ENCODE data around the gene AATF.
A peak's percentile ranks its signal among the peaks of the same experiment; 100 is the strongest.

AATF gene

DNA sequence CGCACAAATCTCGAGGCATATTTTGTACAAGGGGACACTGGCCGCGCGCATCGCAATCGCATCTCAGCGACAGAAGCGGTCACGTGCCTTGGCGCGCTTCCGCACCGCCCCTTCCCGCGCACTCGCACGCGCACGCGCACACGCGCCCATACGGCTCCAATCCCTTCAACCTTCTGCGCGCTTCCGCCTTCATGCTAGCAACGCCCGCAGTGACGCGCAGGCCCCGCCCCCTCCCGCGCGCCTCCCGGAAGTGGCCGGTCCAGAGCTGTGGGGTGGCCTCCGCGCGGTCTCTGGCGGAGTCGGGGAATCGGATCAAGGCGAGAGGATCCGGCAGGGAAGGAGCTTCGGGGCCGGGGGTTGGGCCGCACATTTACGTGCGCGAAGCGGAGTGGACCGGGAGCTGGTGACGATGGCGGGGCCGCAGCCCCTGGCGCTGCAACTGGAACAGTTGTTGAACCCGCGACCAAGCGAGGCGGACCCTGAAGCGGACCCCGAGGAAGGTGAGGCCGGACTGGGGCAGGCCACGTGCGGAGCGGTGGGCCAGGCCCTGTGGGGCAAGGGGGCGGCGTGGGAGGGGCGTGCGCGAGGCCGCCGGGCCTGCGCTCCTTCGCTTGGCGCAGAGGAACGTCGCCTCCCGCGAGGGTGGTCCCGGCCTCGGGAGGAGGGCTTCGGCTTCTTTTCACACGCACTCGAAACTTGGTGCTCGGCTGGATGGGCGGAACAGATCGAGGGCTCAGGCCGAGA, at the start of gene AATF:
Gene AATF (plus strand): TSS at position 238 of the 744 bp plus-strand sequence. CDS start 172 bp downstream, at position 410.
- peak; percentile 98 for DNase-seq
- peaks cover 48% of the 10 kb centered on the region for H3K4me1 Mint-ChIP-seq
- H3K27ac Mint-ChIP-seq: peak within 1 kb of the TSS; percentile 96
- peaks cover 51% of the 10 kb centered on the region for H3K27me3 Mint-ChIP-seq (ENCODE audit: low read depth, poor library complexity)
- no peaks in the 10 kb centered on the region for H3K9me3 Mint-ChIP-seq
- H3K36me3 Mint-ChIP-seq (ENCODE audit: low read depth): peaks cover 40% of the 10 kb centered on the region
- peak within 1 kb of the TSS; percentile 85 for H3K4me3 Mint-ChIP-seq
- no peak for TF ChIP-seq CTCF (IDR thresholded peaks at IDR 0.05)

DNA sequence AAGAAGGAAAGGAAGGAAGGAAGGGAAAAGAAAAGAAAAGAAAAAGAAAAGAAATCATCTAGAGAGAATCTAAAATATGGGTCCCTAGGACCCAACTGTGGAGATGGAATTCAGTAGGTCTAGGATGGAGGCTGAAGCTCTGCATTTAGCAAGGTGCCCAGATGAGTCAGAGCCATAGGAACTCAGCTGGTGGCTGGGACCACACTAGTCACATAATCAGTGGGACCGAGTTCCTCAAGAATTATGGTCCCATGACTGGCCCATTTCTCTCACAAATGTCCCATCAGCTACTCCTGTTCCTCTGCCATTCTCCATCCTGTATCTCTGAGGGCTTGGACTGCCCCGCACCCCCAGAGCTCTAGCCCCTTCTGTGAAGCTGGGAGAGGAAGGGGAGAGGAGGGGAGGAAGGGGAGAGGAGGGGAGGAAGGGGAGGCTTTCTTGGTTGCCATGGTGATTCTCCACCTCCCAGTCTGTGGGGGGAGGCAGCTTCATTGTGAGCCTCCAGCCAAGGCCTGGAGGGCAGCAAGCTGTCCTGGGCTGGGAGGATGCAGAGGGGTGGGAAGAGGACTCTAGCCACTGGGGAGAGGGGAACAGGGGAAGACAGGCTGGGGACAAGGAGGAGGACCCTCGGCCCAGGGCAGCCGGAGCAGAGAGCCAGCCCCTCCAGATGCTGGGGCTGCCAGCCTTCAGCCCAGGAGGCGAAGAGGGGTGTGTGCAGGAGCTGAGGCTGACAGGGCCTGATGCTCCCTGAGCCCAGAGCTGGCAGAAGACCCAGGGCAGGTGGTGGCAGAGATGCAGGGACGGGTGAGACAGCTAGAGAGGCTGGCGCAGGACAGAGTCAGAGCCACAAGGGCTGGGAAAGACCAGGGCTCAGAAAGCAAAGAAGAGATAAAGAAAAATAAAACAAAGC, 49.2 kb upstream of the AATF start:
- no peak for TF ChIP-seq CTCF (IDR thresholded peaks at IDR 0.05)
- H3K4me3 Mint-ChIP-seq: no peak overlapping the region
- no peak overlapping the region for H3K27ac Mint-ChIP-seq
- peaks cover 38% of the 10 kb centered on the region for H3K27me3 Mint-ChIP-seq (ENCODE audit: low read depth, poor library complexity)
- no peaks in the 10 kb centered on the region for H3K36me3 Mint-ChIP-seq (ENCODE audit: low read depth)
- no peak for DNase-seq
- H3K4me1 Mint-ChIP-seq: peaks cover 42% of the 10 kb centered on the region
- H3K9me3 Mint-ChIP-seq: no peaks in the 10 kb centered on the region

- Mint-ChIP-seq H3K36me3 (ENCODE audit: low read depth) (no peaks in the 10 kb centered on the region), H3K27me3 (ENCODE audit: low read depth, poor library complexity) (peaks cover 36% of the 10 kb centered on the region)
Measured at GRCh38 chr17:36900160-36900512, 48.6 kb upstream of the AATF start.

DNA sequence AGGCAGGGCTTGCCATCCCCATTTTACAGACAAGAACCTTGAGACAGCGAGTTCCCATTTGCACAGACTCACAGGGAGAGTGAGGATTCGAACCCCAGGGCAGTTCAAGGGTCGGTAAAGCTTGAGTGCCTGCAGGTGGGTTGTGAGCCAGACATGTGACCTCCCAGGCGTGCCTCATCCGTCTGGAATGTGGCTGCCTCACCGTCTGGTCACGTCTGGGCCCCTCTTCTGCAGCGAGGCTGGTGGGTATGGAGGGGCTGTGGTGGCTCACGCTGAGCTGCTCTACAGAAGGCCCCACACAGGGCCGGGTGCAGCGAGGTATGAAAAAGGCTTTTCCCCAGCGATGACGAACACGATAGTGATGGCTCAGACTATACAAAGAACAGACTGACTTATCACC, 47.2 kb upstream of the AATF start:
- H3K27me3 Mint-ChIP-seq (ENCODE audit: low read depth, poor library complexity): peaks cover 33% of the 10 kb centered on the region
- no peaks in the 10 kb centered on the region for H3K9me3 Mint-ChIP-seq
- no peak overlapping the region for H3K27ac Mint-ChIP-seq
- no peaks in the 10 kb centered on the region for H3K36me3 Mint-ChIP-seq (ENCODE audit: low read depth)
- TF ChIP-seq CTCF (IDR thresholded peaks at IDR 0.05): no peak
- H3K4me3 Mint-ChIP-seq: no peak overlapping the region
- H3K4me1 Mint-ChIP-seq: peaks cover 32% of the 10 kb centered on the region
- DNase-seq: no peak

More at GRCh38 chr17:36900160-36900512, 48.6 kb upstream of the AATF start:
- DNase-seq: no peak
- TF ChIP-seq CTCF (IDR thresholded peaks at IDR 0.05): no peak
- peaks cover 36% of the 10 kb centered on the region for H3K4me1 Mint-ChIP-seq
- no peaks in the 10 kb centered on the region for H3K9me3 Mint-ChIP-seq
- no peak overlapping the region for H3K27ac Mint-ChIP-seq
- H3K4me3 Mint-ChIP-seq: no peak overlapping the region

GRCh38 chr17:36907407-36907806, 41.3 kb upstream of the AATF start:
- no peak for DNase-seq
- no peak overlapping the region for H3K27ac Mint-ChIP-seq
- no peaks in the 10 kb centered on the region for H3K36me3 Mint-ChIP-seq (ENCODE audit: low read depth)
- no peak overlapping the region for H3K4me3 Mint-ChIP-seq
- TF ChIP-seq CTCF (IDR thresholded peaks at IDR 0.05): no peak
- H3K9me3 Mint-ChIP-seq: no peaks in the 10 kb centered on the region
- H3K27me3 Mint-ChIP-seq (ENCODE audit: low read depth, poor library complexity): peaks cover 60% of the 10 kb centered on the region
- no peaks in the 10 kb centered on the region for H3K4me1 Mint-ChIP-seq
